HepG2 (cell line): Measurements from ENCODE around the gene NPHP4.

Experiments used
- CTCF ChIP-seq: sonication (generic); formaldehyde crosslinking; IDR thresholded peaks from 2 replicates; pipeline ENCODE4 v1.5.0; 2020; ENCODE audit warnings: mild to moderate bottlenecking, missing genetic modification reagents, moderate library complexity
- LRRFIP1 ChIP-seq: sonication (generic); formaldehyde crosslinking; conservative IDR thresholded peaks from 2 replicates; pipeline ENCODE4 v1.4.0; 2020; ENCODE audit warnings: missing genetic modification reagents
- MAZ ChIP-seq, 2 experiments: sonication (generic) in 1 of 2; formaldehyde crosslinking in 1 of 2; IDR thresholded peaks; 2 replicates each; pipeline versions ENCODE4 v1.5.0 to v1.6.1; 2012 to 2020; ENCODE audit warnings: low read depth in 2 of 2, mild to moderate bottlenecking in 2 of 2, borderline replicate concordance in 1 of 2, improper control_type of control experiment in 1 of 2, low read length in 1 of 2, missing genetic modification reagents in 1 of 2, moderate library complexity in 1 of 2
- PAF1 ChIP-seq: IDR thresholded peaks from 2 replicates; pipeline ENCODE4 v1.6.1; 2016; ENCODE audit warnings: missing genetic modification reagents, missing compliant biosample characterization
- SATB2 ChIP-seq: sonication (generic); formaldehyde crosslinking; IDR thresholded peaks from 2 replicates; pipeline ENCODE4 v1.5.0; 2020; ENCODE audit warnings: missing genetic modification reagents
- TCF12 ChIP-seq, 2 experiments: fragments of 450-650 bp in 1 of 2; sonication (generic) in 1 of 2; formaldehyde crosslinking in 1 of 2; IDR thresholded peaks; 2 replicates each; pipeline versions ENCODE4 v1.6.1 to v1.8.0; 2017 to 2022; ENCODE audit warnings: antibody characterized with exemption in 1 of 2, mild to moderate bottlenecking in 1 of 2, missing genetic modification reagents in 1 of 2, moderate library complexity in 1 of 2
- ZNF143 ChIP-seq: sonication (generic); formaldehyde crosslinking; IDR thresholded peaks from 2 replicates; pipeline ENCODE4 v1.4.0; 2020; ENCODE audit warnings: missing genetic modification reagents
- ZNF274 ChIP-seq: sonication (generic); formaldehyde crosslinking; IDR thresholded peaks from 2 replicates; pipeline ENCODE4 v1.5.1; 2020; ENCODE audit warnings: mild to moderate bottlenecking, missing genetic modification reagents

- no peak for TF ChIP-seq MAZ (IDR thresholded peaks at IDR 0.05; ENCODE audit: borderline replicate concordance, low read depth, low read length)
- TF ChIP-seq MAZ (CRISPR knock-in tag; IDR thresholded peaks at IDR 0.05; ENCODE audit: low read depth): no peak
- TF ChIP-seq PAF1 (CRISPR knock-in tag): no peak
- TF ChIP-seq CTCF (CRISPR knock-in tag): no peak
- no peak for TF ChIP-seq TCF12 (IDR thresholded peaks at IDR 0.05)
- TF ChIP-seq TCF12 (CRISPR knock-in tag; IDR thresholded peaks at IDR 0.05): no peak
- TF ChIP-seq ZNF274 (CRISPR knock-in tag): no peak
- TF ChIP-seq LRRFIP1: no peak
- no peak for TF ChIP-seq ZNF143
- TF ChIP-seq SATB2 (CRISPR knock-in tag): no peak
Observed at GRCh38 chr1:6009120-6010040, 17.2 kb upstream of the NPHP4 start.
